Astrocyte of the spinal cord (primary cell): ENCODE measurements around the gene TTC4.

Experiments
- DNase-seq: peaks from one replicate; pipeline ENCODE4 v3.0.0; 2011; ENCODE audit warnings: low read depth, low spot score
- H3K4me3 ChIP-seq: 2 replicates; pipeline ENCODE4 v1.5.1; 2011; ENCODE audit warnings: low read depth, mild to moderate bottlenecking, low read length, moderate library complexity
- CTCF ChIP-seq: IDR thresholded peaks from 2 replicates; pipeline ENCODE4 v1.5.1; 2012; ENCODE audit warnings: low read depth, mild to moderate bottlenecking, low read length, inconsistent platforms
- in situ Hi-C: cut with HindIII; loops from 2 replicates; pipeline ENCODE4 v1.10.0; 2017; ENCODE audit warnings: low sequenced_read_pairs

The TTC4 gene

GRCh38 chr1:54695221-54695620, 20.4 kb upstream of the TTC4 start:
- in situ Hi-C loops = no loop called here
- TF ChIP-seq CTCF = no peak
- H3K4me3 ChIP-seq = no peak overlapping the region
- DNase-seq = no peak

GRCh38 chr1:54695764-54696163, 19.9 kb upstream of the TTC4 start:
- TF ChIP-seq CTCF = no peak
- in situ Hi-C loops = no loop called here
- H3K4me3 ChIP-seq = no peak overlapping the region
- DNase-seq = no peak

GRCh38 chr1:54696262-54696661, 19.4 kb upstream of the TTC4 start:
- no peak for DNase-seq
- in situ Hi-C loops = no loop called here
- TF ChIP-seq CTCF = no peak
- H3K4me3 ChIP-seq = no peak overlapping the region

GRCh38 chr1:54697896-54698295, 17.8 kb upstream of the TTC4 start:
- no peak for TF ChIP-seq CTCF
- H3K4me3 ChIP-seq = no peak overlapping the region
- in situ Hi-C loops = no loop called here
- no peak for DNase-seq

- no peak for DNase-seq
- in situ Hi-C loops = no loop called here
- no peak overlapping the region for H3K4me3 ChIP-seq
- no peak for TF ChIP-seq CTCF
Observed at GRCh38 chr1:54698346-54698745, 17.3 kb upstream of the TTC4 start.

GRCh38 chr1:54699936-54700525, 15.6 kb upstream of the TTC4 start:
- in situ Hi-C loops = no loop called here
- TF ChIP-seq CTCF = no peak
- DNase-seq = no peak
- H3K4me3 ChIP-seq = no peak overlapping the region

GRCh38 chr1:54701066-54701465, 14.6 kb upstream of the TTC4 start:
- no peak for DNase-seq
- in situ Hi-C loops = no loop called here
- no peak overlapping the region for H3K4me3 ChIP-seq
- no peak for TF ChIP-seq CTCF
